ENCODE results near the gene ELL2. TPM values are rescaled to one million over a fixed set of nuclear protein-coding genes. Genes with fewer than 3 reads are reported as not detected.

ELL2 gene
- total and polyA plus RNA-seq, 2 of the 13 experiments (the other 11 are each of a cell fraction or from before 2014, with no cell fraction given): 78.9 to 97.1 TPM

GRCh38 chr5:95857185-95857945 is 104.3 kb downstream of the ELL2 start (continued):
- no peak for TF ChIP-seq STAT5B (CRISPR knock-in tag; IDR thresholded peaks at IDR 0.05)
- peak; percentile 84 for TF ChIP-seq ATF3 (CRISPR knock-in tag; IDR thresholded peaks at IDR 0.05)
- no peak for TF ChIP-seq ZNF326 (CRISPR knock-in tag; IDR thresholded peaks at IDR 0.05; ENCODE audit: borderline replicate concordance)
- TF ChIP-seq ZNF703 (CRISPR knock-in tag; IDR thresholded peaks at IDR 0.05; ENCODE audit: borderline replicate concordance): no peak; the same call in 1 of the 2 replicates
- TF ChIP-seq ZNF790 (CRISPR knock-in tag; IDR thresholded peaks at IDR 0.05; ENCODE audit: borderline replicate concordance): peak; percentile 47; the same call in 1 of the 2 replicates
- peak; percentile 23; the same call in 1 of the 2 replicates for TF ChIP-seq CEBPG (CRISPR knock-in tag; IDR thresholded peaks at IDR 0.05)
- TF ChIP-seq ZNF772 (CRISPR knock-in tag; IDR thresholded peaks at IDR 0.05): peak; percentile 88
- peak; percentile 83 for TF ChIP-seq ZNF792 (CRISPR knock-in tag; IDR thresholded peaks at IDR 0.05)
- TF ChIP-seq ZNF556 (CRISPR knock-in tag; IDR thresholded peaks at IDR 0.05; ENCODE audit: borderline replicate concordance): peak; percentile 38; the same call in 1 of the 2 replicates
- peak; percentile 98 for TF ChIP-seq SALL1 (CRISPR knock-in tag; IDR thresholded peaks at IDR 0.05)
- no peak for TF ChIP-seq LCORL (IDR thresholded peaks at IDR 0.05)
- peak; percentile 91 for TF ChIP-seq LCORL (CRISPR knock-in tag; IDR thresholded peaks at IDR 0.05)
- TF ChIP-seq ARHGAP35 (CRISPR knock-in tag; IDR thresholded peaks at IDR 0.05; ENCODE audit: borderline replicate concordance): no peak
- peak; percentile 89; the same call in 1 of the 2 replicates for TF ChIP-seq ZNF441 (CRISPR knock-in tag; IDR thresholded peaks at IDR 0.05; ENCODE audit: borderline replicate concordance)
- peak; percentile 97 for TF ChIP-seq RNF2 (conservative IDR thresholded peaks at IDR 0.05; ENCODE audit: low read depth)
- no peak for TF ChIP-seq ZNF550 (CRISPR knock-in tag; IDR thresholded peaks at IDR 0.05; ENCODE audit: borderline replicate concordance)
- TF ChIP-seq KAT2B (IDR thresholded peaks at IDR 0.05; ENCODE audit: borderline replicate concordance, low read depth, low read length): no peak
- TF ChIP-seq MLX (CRISPR knock-in tag; IDR thresholded peaks at IDR 0.05): peak; percentile 67; the same call in 1 of the 2 replicates
- TF ChIP-seq BRCA1 (CRISPR knock-in tag; IDR thresholded peaks at IDR 0.05): 0 out of 2 replicates have a peak, but pooled peaks have one; percentile 55
- TF ChIP-seq CAMTA2 (CRISPR knock-in tag; IDR thresholded peaks at IDR 0.05; ENCODE audit: borderline replicate concordance): no peak
- TF ChIP-seq SRF (IDR thresholded peaks at IDR 0.05; ENCODE audit: low read depth, low read length): no peak
- peak; percentile 82 for TF ChIP-seq SOX5 (CRISPR knock-in tag; IDR thresholded peaks at IDR 0.05; ENCODE audit: borderline replicate concordance)
- no peak; the same call in 1 of the 2 replicates for TF ChIP-seq ZNF704 (CRISPR knock-in tag; IDR thresholded peaks at IDR 0.05; ENCODE audit: borderline replicate concordance)
- TF ChIP-seq ZNF510 (CRISPR knock-in tag; IDR thresholded peaks at IDR 0.05; ENCODE audit: low read depth): 0 out of 2 replicates have a peak, but pooled peaks have one; percentile 67
- TF ChIP-seq CSRNP2 (CRISPR knock-in tag; conservative IDR thresholded peaks at IDR 0.05; ENCODE audit: low read depth): no peak
- TF ChIP-seq ZNF670 (CRISPR knock-in tag; IDR thresholded peaks at IDR 0.05; ENCODE audit: borderline replicate concordance): no peak
- TF ChIP-seq THYN1 (CRISPR knock-in tag; IDR thresholded peaks at IDR 0.05; ENCODE audit: borderline replicate concordance, low read depth): no peak
- no peak for TF ChIP-seq ZNF572 (CRISPR knock-in tag; IDR thresholded peaks at IDR 0.05)
- TF ChIP-seq KMT2A (CRISPR knock-in tag; IDR thresholded peaks at IDR 0.05): peak; percentile 46; the same call in 1 of the 2 replicates

All from HepG2 (cell line).